ENCODE measurements around the gene BHLHE23.
"Not testable (repeated sequence)": the region's sequence is repeated elsewhere in the genome, so short reads cannot be mapped to it uniquely, and the experiment has no call there.

Gene BHLHE23

DNA sequence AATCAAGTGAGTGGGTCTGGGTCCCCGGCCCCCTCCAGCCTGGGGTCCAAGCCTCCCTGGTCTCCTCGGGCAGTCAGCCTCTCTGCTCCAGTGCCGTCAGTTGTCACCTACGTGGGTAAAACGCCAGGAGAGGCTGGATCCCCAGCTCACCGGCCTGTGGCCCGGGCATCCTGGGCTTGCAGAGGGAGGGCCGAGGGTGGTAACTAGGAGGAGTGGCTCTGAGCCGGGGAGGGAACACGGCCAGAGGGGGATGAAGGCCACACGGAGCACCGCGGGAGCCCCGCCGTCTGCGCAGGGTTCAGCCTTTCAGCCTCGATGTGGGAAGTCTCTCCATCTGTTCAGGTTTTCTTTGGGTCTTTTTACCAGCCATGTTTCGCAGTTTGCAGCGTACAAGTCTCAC lies 29.5 kb upstream of the BHLHE23 start:
- no peak overlapping the region for H3K4me3 ChIP-seq (ENCODE audit: low read length in 2 of 2)
- no CpG with 5 or more reads among the region's 19 CpGs for WGBS, 2 donors (ENCODE audit: extremely low coverage in 2 of 2, insufficient read length in 2 of 2, insufficient replicate concordance in 1 of 2)
- H2BK5ac ChIP-seq (ENCODE audit: low read length) = no peak overlapping the region
- H3K18ac ChIP-seq (ENCODE audit: low read length) = peak overlapping the region; percentile 24
- H2AK5ac ChIP-seq (ENCODE audit: low read depth, low read length) = peak overlapping the region; percentile 96
- H2BK15ac ChIP-seq (ENCODE audit: low read length) = peak overlapping the region; percentile 12
- H2BK120ac ChIP-seq (ENCODE audit: low read depth, low read length) = no peak overlapping the region
- peaks cover 1 to 6% of the 10 kb centered on the region in 2 donors for H3K9me3 ChIP-seq (replicated peaks in 1 of 2; ENCODE audit: control insufficient read depth in 2 of 2, insufficient read depth in 1 of 2, low read depth in 1 of 2, low read length in 2 of 2)
- H2AFZ ChIP-seq (ENCODE audit: low read length) = peak overlapping the region; percentile 33
- peaks cover 20 to 25% of the 10 kb centered on the region in 2 donors for H3K4me1 ChIP-seq (ENCODE audit: control insufficient read depth in 2 of 2, insufficient read depth in 1 of 2, low read depth in 1 of 2, low read length in 2 of 2)
- H3K23ac ChIP-seq (ENCODE audit: low read depth, low read length, poor library complexity) = no peak overlapping the region
- no peak overlapping the region for H3K14ac ChIP-seq (ENCODE audit: low read length)
- no peak overlapping the region for H3K4me2 ChIP-seq (ENCODE audit: insufficient read depth, low read length, poor library complexity, severe bottlenecking)
- no peak overlapping the region for H3K27ac ChIP-seq (replicated peaks; ENCODE audit: low read length)
- no peak overlapping the region for H3K4ac ChIP-seq (ENCODE audit: low read length)
- no peak overlapping the region for H4K8ac ChIP-seq (ENCODE audit: low read depth, low read length)
- no peak overlapping the region for H2BK12ac ChIP-seq (ENCODE audit: low read length)
- H4K91ac ChIP-seq (ENCODE audit: low read depth, low read length, poor library complexity) = no peak overlapping the region
- peak overlapping the region; percentile 13 for H3K9ac ChIP-seq (ENCODE audit: low read depth, low read length, poor library complexity)
- H3K27me3 ChIP-seq (ENCODE audit: control insufficient read depth in 3 of 3, insufficient read depth in 3 of 3, low read depth in 1 of 3, low read length in 3 of 3) = peaks cover 0 to 6% (median 6%) of the 10 kb centered on the region in 3 experiments
- H3K79me1 ChIP-seq (ENCODE audit: low read depth, low read length) = no peaks in the 10 kb centered on the region
- no peaks in the 10 kb centered on the region for H3K36me3 ChIP-seq (replicated peaks in 1 of 2; ENCODE audit: control insufficient read depth in 2 of 2, insufficient read depth in 2 of 2, low read length in 2 of 2)
- no peak for DNase-seq (ENCODE audit: low spot score)

DNA sequence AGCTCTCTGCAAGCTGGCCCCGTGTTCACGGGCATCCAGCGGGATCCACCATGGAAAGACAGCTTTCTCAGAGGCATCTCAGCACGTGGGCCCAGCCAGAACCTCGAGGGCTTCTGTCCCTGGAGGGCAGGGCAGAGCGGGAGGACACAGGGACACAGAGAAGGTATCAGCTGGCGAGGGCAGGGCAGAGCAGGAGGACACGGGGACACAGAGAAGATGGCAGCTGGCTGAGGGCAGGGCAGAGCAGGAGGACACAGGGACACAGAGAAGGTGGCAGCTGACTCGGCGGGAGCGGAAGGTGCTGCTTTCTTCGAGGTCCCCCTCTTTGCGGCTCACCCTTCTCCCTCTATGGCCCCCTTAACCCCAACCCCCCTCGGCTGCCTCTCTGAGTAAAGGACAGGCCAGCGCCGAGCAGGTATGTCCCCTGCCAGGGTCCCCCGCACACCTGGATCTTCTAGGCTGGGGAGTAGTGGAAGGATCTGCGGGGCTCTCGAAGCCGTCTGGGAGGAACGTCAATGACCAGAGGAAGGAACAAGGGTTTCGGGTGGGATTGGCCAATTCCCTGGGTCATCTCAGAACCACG lies 28.9 kb upstream of the BHLHE23 start:
- Histone ChIP-seq H3K27ac (replicated peaks; ENCODE audit: low read length) (no peak overlapping the region), H3K4me3 (ENCODE audit: low read length in 2 of 2) (no peak overlapping the region), H3K23ac (ENCODE audit: low read depth, low read length, poor library complexity) (peak overlapping the region; percentile 96), H3K9ac (ENCODE audit: low read depth, low read length, poor library complexity) (peak overlapping the region; percentile 12), H2BK120ac (ENCODE audit: low read depth, low read length) (peak overlapping the region; percentile 76), H3K18ac (ENCODE audit: low read length) (peak overlapping the region; percentile 31), H2AK5ac (ENCODE audit: low read depth, low read length) (peak overlapping the region; percentile 96), H3K79me1 (ENCODE audit: low read depth, low read length) (no peaks in the 10 kb centered on the region), H3K36me3 (replicated peaks in 1 of 2; ENCODE audit: control insufficient read depth in 2 of 2, insufficient read depth in 2 of 2, low read length in 2 of 2) (no peaks in the 10 kb centered on the region), H3K4me1 (ENCODE audit: control insufficient read depth in 2 of 2, insufficient read depth in 1 of 2, low read depth in 1 of 2, low read length in 2 of 2) (peaks cover 20 to 25% of the 10 kb centered on the region in 2 donors), H4K8ac (ENCODE audit: low read depth, low read length) (no peak overlapping the region), H3K4me2 (ENCODE audit: insufficient read depth, low read length, poor library complexity, severe bottlenecking) (no peak overlapping the region), H2BK15ac (ENCODE audit: low read length) (peak overlapping the region; percentile 98), H4K91ac (ENCODE audit: low read depth, low read length, poor library complexity) (no peak overlapping the region), H3K9me3 (replicated peaks in 1 of 2; ENCODE audit: control insufficient read depth in 2 of 2, insufficient read depth in 1 of 2, low read depth in 1 of 2, low read length in 2 of 2) (peaks cover 1 to 6% of the 10 kb centered on the region in 2 donors), H2AFZ (ENCODE audit: low read length) (no peak overlapping the region), H3K4ac (ENCODE audit: low read length) (no peak overlapping the region), H3K27me3 (ENCODE audit: control insufficient read depth in 3 of 3, insufficient read depth in 3 of 3, low read depth in 1 of 3, low read length in 3 of 3) (peaks cover 0 to 6% (median 6%) of the 10 kb centered on the region in 3 experiments), H3K14ac (ENCODE audit: low read length) (peak overlapping the region; percentile 9), H2BK12ac (ENCODE audit: low read length) (peak overlapping the region; percentile 97), H2BK5ac (ENCODE audit: low read length) (no peak overlapping the region)
- DNase-seq (ENCODE audit: low spot score) = no peak
- WGBS, 2 donors (ENCODE audit: extremely low coverage in 2 of 2, insufficient read length in 2 of 2, insufficient replicate concordance in 1 of 2) = no CpG with 5 or more reads among the region's 23 CpGs

DNA sequence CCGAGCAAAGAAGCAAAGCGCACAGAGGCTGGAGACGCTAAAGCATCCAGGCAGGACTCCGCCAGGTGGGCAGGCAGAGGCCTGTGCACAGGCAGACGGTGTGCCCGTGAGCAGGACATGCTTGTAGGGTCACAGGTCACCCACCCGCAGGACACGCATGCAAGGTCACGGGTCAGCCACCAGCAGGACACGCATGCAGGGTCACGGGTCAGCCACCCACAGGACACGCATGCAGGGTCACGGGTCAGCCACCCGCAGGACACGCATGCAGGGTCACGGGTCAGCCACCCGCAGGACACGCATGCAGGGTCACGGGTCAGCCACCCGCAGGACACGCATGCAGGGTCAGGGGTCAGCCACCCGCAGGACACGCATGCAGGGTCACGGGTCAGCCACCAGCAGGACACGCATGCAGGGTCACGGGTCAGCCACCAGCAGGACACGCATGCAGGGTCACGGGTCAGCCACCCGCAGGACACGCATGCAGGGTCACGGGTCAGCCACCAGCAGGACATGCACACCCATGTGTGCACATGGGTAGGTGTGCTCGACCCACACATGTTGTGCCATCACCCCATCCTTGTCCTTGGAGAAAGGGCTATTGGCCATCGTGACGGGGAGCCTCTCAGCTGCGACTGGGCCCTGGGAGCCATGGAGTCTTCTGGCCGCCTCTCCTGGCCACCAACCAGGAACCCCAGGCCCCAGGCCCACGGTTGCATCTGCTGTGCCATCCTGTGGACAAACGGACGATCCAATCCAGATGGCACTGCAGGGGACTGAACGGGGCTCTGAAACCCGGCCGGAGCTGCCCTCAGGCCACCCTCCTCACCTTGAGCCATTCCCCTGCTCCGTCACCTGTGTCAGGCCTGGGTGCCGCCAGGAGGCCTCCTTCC lies 28.2 kb upstream of the BHLHE23 start:
- Histone ChIP-seq H3K9ac (ENCODE audit: low read depth, low read length, poor library complexity) (peak overlapping the region; percentile 12), H3K4ac (ENCODE audit: low read length) (peak overlapping the region; percentile 84), H3K14ac (ENCODE audit: low read length) (peak overlapping the region; percentile 97), H3K18ac (ENCODE audit: low read length) (peak overlapping the region; percentile 64), H2AK5ac (ENCODE audit: low read depth, low read length) (peak overlapping the region; percentile 96), H2BK120ac (ENCODE audit: low read depth, low read length) (peak overlapping the region; percentile 87), H3K4me1 (ENCODE audit: control insufficient read depth in 2 of 2, insufficient read depth in 1 of 2, low read depth in 1 of 2, low read length in 2 of 2) (peaks cover 20 to 26% of the 10 kb centered on the region in 2 donors), H4K8ac (ENCODE audit: low read depth, low read length) (peak overlapping the region; percentile 65), H2BK15ac (ENCODE audit: low read length) (peak overlapping the region; percentile 98), H2BK5ac (ENCODE audit: low read length) (peak overlapping the region; percentile 75), H2BK12ac (ENCODE audit: low read length) (peak overlapping the region; percentile 97)
- H3K27ac ChIP-seq (replicated peaks; ENCODE audit: low read length); H3K79me1 ChIP-seq (ENCODE audit: low read depth, low read length); H4K91ac ChIP-seq (ENCODE audit: low read depth, low read length, poor library complexity); H3K23ac ChIP-seq (ENCODE audit: low read depth, low read length, poor library complexity); H2AFZ ChIP-seq (ENCODE audit: low read length); H3K4me3 ChIP-seq (ENCODE audit: low read length in 2 of 2); DNase-seq (ENCODE audit: low spot score); H3K4me2 ChIP-seq (ENCODE audit: insufficient read depth, low read length, poor library complexity, severe bottlenecking); H3K9me3 ChIP-seq (replicated peaks in 1 of 2; ENCODE audit: control insufficient read depth in 2 of 2, insufficient read depth in 1 of 2, low read depth in 1 of 2, low read length in 2 of 2); H3K36me3 ChIP-seq (replicated peaks in 1 of 2; ENCODE audit: control insufficient read depth in 2 of 2, insufficient read depth in 2 of 2, low read length in 2 of 2); H3K27me3 ChIP-seq (ENCODE audit: control insufficient read depth in 3 of 3, insufficient read depth in 3 of 3, low read depth in 1 of 3, low read length in 3 of 3): not testable (repeated sequence)
- WGBS, 2 donors (ENCODE audit: extremely low coverage in 2 of 2, insufficient read length in 2 of 2, insufficient replicate concordance in 1 of 2) = no CpG with 5 or more reads among the region's 44 CpGs
